LNCAP (cell line): ENCODE data around the gene SLC2A13.

ENCODE experiments used
- CTCF ChIP-seq: fragments of 450-650 bp; IDR thresholded peaks from 2 replicates; pipeline ENCODE4 v1.5.1; 2017; ENCODE audit warnings: mild to moderate bottlenecking

Gene SLC2A13

GRCh38 chr12:39915249-39915648 is 190.6 kb downstream of the SLC2A13 start:
- no peak for TF ChIP-seq CTCF

- TF ChIP-seq CTCF: no peak
These were observed 193.5 kb downstream of the SLC2A13 start for GRCh38 chr12:39912211-39912980.

GRCh38 chr12:39906237-39906636 is 199.6 kb downstream of the SLC2A13 start:
- no peak for TF ChIP-seq CTCF

GRCh38 chr12:39905152-39905551 is 200.7 kb downstream of the SLC2A13 start:
- no peak for TF ChIP-seq CTCF

- TF ChIP-seq CTCF: no peak
These were observed 203.1 kb downstream of the SLC2A13 start for GRCh38 chr12:39902821-39903220.

GRCh38 chr12:39897315-39897714 is 208.6 kb downstream of the SLC2A13 start:
- TF ChIP-seq CTCF: no peak

- no peak for TF ChIP-seq CTCF
These were observed 213.7 kb downstream of the SLC2A13 start for GRCh38 chr12:39892146-39892545.

- no peak for TF ChIP-seq CTCF
These were observed 218.0 kb downstream of the SLC2A13 start for GRCh38 chr12:39887856-39888255.
